Sigmoid colon (tissue), 4 donors: ENCODE results near the gene TRPM3.

Experiments
- EP300 ChIP-seq, 4 donors: sonication (generic); formaldehyde crosslinking; IDR thresholded peaks; one replicate each; pipeline ENCODE4 v1.6.1; 2017; ENCODE audit warnings: antibody characterized with exemption in 4 of 4
- POLR2A ChIP-seq, 2 donors: fragments of 450-650 bp; IDR thresholded peaks; one replicate each; pipeline ENCODE4 v1.6.1; 2016; ENCODE audit warnings: antibody characterized with exemption in 2 of 2, mild to moderate bottlenecking in 2 of 2, moderate library complexity in 2 of 2
- POLR2AphosphoS5 ChIP-seq, 4 donors: sonication (generic); formaldehyde crosslinking; IDR thresholded peaks; one replicate each; pipeline ENCODE4 v1.6.1; 2017; ENCODE audit warnings: antibody characterized with exemption in 4 of 4
- TF ChIP-seq, protein P1 (sequence below), 4 experiments: fragments of 450-650 bp in 3 of 4; fragments of 200-600 bp in 1 of 4; IDR thresholded peaks; one replicate each; pipeline ENCODE4 v1.5.1; 2016 to 2019; ENCODE audit warnings: antibody characterized with exemption in 4 of 4, mild to moderate bottlenecking in 3 of 4, moderate library complexity in 2 of 4

DNA sequence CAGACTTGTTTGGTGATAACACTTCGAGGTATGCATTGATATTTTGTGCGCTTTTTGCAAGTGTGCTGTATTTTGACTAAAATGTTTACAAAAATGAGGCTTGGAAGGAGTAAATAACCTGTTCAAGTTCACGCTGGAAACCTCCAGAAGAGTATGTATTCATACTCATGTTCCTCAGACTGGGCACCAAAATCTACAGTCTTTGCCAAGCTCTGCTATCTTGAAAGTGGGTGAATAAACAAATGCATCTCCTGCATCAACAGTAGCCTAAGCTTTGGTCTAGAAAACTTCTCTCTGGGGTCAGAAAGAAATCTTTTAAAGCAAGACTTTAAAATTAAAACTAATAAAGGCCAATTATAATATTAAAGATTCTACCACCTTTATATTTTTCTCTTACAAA lies 157.9 kb downstream of the TRPM3 start:
- no peak for TF ChIP-seq POLR2AphosphoS5 (IDR thresholded peaks at IDR 0.05)
- TF ChIP-seq, protein P1, sequence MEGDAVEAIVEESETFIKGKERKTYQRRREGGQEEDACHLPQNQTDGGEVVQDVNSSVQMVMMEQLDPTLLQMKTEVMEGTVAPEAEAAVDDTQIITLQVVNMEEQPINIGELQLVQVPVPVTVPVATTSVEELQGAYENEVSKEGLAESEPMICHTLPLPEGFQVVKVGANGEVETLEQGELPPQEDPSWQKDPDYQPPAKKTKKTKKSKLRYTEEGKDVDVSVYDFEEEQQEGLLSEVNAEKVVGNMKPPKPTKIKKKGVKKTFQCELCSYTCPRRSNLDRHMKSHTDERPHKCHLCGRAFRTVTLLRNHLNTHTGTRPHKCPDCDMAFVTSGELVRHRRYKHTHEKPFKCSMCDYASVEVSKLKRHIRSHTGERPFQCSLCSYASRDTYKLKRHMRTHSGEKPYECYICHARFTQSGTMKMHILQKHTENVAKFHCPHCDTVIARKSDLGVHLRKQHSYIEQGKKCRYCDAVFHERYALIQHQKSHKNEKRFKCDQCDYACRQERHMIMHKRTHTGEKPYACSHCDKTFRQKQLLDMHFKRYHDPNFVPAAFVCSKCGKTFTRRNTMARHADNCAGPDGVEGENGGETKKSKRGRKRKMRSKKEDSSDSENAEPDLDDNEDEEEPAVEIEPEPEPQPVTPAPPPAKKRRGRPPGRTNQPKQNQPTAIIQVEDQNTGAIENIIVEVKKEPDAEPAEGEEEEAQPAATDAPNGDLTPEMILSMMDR (IDR thresholded peaks at IDR 0.05): no peak
- no peak for TF ChIP-seq POLR2A (IDR thresholded peaks at IDR 0.05)
- TF ChIP-seq EP300 (IDR thresholded peaks at IDR 0.05): no peak
